ENCODE results near the gene KLK1.
"Not testable (repeated sequence)": the region's sequence is repeated elsewhere in the genome, so short reads cannot be mapped to it uniquely, and the experiment has no call there.

Gene KLK1

GRCh38 chr19:50770164-50770563 lies 53.4 kb downstream of the KLK1 start, which contains the start of gene GPR32:
GPR32 (plus strand) TSS chr19:50770464; CDS start chr19:50770601, 137 bp downstream.
- not testable (repeated sequence) for DNase-seq
